ENCODE data around the gene EIF4A2.
"Not testable (repeated sequence)": the region's sequence is repeated elsewhere in the genome, so short reads cannot be mapped to it uniquely, and the experiment has no call there.

EIF4A2 gene

GRCh38 chr3:186818956-186819355 lies 35.6 kb downstream of the EIF4A2 start:
- DNase-seq (ENCODE audit: low spot score) = no peak

DNA sequence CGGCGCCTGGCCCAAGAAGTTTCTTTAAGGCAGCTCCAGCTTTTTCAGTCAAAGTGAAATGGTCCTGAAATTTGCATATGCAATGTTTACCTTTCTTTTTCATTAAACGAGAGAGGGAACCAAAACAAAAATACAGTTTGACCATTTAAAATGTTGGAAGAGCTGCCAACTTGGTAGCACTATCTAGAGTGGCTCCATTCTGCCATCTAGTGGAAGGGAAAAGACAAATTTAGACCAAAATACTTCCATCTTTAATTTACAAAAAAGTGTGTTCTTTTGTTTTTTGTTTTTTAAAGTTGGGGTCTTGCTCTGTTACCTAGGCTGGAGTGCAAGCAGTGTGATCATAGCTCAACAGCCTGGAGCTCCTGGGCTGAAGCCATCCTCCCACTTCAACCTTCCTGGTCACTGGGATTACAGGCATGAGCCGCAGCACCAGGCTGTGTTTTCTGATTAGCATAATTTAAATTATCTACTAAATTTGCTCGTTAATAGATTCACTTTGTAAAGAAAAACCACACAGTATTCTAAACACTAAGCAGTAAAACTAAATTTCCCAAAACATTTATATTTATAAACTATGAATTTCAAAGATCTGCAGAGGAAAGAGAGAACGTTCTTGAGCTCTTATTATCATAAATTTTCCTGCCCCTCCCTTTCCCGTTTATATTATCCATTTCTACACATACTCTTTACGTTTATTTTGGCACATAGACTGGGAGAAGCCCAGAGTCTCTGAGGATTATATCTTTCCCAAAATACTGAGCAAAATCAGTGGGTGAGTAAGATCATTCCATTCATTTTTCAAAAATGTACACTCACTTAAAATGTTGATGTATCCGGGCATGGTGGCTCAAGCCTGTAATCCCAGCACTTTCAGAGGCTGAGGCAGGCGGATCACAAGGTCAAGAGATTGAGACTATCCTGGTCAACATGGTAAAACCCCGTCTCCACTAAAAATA lies 38.3 kb downstream of the EIF4A2 start:
- DNase-seq (ENCODE audit: low spot score) = peak; percentile 63

GRCh38 chr3:186822388-186822759 lies 39.0 kb downstream of the EIF4A2 start:
- not testable (repeated sequence) for DNase-seq (ENCODE audit: low spot score)

DNA sequence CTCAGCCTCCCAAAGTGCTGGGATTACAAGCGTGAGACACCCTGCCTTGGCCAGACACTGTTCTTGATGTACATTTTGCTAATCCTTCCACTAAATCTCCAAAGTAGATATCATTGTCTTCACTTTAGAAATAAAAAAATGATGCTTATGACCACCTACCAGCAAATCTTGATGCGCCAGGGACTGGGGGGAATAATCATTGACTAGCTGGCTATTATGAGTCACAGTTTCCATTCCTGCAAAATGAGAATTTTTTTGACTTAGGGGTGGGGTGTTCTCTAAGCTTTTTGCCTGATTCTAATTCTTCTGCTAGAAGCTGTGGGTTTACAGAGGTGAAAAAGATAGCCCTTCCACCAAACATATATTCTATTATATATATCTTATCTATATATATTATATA lies 40.0 kb downstream of the EIF4A2 start:
- DNase-seq (ENCODE audit: low spot score) = no peak

- no peak for DNase-seq (ENCODE audit: low spot score)
These were observed 41.2 kb downstream of the EIF4A2 start for GRCh38 chr3:186824430-186825139.

- DNase-seq (ENCODE audit: low spot score) = no peak
These were observed 42.0 kb downstream of the EIF4A2 start for GRCh38 chr3:186825294-186825821.

DNA sequence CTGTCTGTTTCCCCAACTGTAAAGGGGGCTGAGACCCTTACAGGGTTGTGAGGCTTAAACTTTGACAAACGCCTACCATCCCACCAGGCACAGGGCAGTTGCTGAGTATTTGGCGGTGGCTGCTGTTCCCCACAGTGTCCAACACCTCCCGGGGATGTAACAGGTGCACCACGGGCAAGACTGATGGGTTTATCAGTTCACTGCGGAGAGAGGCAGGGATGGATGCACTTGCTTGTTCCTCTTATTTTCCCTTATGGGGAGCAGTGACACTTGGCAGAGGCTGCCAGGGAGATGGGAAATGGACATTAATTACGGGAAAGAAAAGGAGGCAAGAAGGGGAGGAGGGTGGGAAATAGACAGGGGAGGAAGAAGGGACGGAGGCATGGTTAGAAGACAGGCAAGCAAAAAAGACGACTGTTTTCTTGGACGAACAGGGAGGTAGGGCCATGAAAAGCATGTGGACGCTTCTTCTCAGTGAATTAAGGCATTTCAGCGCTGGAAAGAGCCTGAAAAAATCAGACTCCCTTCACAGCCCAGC lies 42.6 kb downstream of the EIF4A2 start:
- DNase-seq (ENCODE audit: low spot score) = no peak

DNA sequence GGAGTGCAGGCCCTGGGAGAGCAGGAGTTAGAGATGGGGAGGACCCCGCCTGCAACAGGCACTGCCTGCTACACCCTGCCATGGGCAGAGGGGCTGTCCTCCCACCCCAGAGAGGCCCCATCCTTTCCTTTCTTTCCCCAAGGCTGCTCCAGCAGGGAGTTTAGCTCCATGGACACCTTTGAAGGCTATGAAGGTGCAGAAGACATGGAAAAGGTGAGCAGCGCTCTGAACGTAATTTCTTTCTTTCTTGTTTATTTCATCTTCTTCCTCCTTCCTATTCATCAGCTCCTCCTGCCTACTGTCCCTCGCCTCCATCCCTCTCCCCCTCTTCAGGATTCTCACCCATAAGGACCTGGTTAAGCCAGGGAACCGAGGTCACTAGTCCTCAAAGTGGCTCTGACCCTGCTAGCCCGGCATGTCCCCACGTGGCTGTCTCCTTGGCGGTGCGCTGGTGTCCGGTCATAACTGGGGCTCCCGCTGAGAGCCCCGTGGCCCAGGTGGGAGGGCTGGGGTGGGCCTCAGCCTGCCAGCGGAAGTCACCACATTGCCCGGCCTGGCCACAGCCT lies 43.1 kb downstream of the EIF4A2 start:
- DNase-seq (ENCODE audit: low spot score) = no peak

GRCh38 chr3:186826976-186827857 lies 43.8 kb downstream of the EIF4A2 start:
- peak; percentile 100 for DNase-seq (ENCODE audit: low spot score)

GRCh38 chr3:186828340-186828739 lies 45.0 kb downstream of the EIF4A2 start:
- no peak for DNase-seq (ENCODE audit: low spot score)

DNA sequence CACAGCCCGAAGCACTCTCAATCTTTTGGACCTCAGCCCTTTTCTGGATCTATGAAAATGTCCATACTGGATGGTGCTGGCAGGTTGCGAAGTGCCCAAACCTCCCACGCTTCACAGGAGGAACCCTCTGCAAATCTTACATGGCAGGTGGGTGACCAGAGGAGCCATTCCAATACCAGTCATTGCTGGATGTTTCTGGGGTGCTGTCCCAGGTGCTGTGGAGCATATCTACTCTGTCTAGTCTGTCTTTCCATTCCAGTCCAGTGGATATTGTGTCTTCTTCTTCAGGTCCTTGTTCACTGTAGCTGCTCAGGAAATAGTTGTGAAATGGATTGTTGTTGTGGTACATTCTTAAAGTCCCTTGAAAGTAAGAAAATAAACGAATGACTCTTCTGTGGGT lies 48.4 kb downstream of the EIF4A2 start:
- DNase-seq (ENCODE audit: low spot score) = no peak

DNA sequence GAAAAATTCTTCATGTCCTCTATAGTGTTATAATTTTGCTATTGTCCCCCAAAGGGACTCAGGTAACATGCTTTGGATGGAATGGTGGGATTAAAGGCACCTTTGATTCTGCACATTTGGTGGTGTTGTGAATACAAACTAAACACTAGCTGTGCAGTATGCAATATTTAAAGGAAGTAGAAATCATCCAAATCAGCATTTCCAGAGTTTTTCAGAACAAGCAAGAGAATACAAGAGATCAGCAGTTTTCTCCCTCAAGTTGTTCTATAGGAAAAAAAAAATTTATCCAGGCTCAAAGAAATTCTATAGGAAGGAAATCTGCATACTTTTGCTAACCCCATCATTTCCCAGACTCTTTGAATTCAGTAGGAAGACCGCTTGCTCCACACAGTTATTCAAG lies 48.9 kb downstream of the EIF4A2 start:
- no peak for DNase-seq (ENCODE audit: low spot score)

Measured in COLO829 (cell line).